HL-60/S4 (cell line): ENCODE results near the gene MYBPC3.

ENCODE experiments used
- in situ Hi-C: fragments of 300-500 bp; cut with MboI; formaldehyde crosslinking; loops from 2 replicates; pipeline ENCODE4 v1.14.3; 2022; ENCODE audit warnings: low sequenced_read_pairs

MYBPC3 gene

DNA sequence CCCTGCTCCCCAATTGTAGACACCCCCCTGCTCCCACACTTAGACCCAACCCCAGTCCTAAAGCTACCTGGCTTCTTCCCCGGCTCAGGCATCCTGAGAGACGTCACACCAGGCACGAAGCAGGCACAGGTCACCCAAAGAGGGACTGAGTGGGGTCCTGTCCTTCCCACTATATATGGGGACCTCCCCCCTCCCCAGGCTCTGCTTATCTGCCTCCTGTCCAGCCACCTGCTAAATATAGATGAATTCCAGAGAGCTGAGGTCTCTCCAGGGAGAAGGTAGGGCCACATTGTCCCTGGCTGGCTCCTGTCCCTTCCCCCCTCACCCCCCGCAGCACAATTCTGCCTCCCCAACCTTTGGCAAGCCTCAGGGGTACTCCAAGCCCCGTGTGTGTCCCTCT is at the start of gene MYBPC3:
Gene MYBPC3, minus strand, starts transcription at position 147 of the 400 bp plus-strand sequence. Its CDS starts 55 bp downstream, at position 92.
- in situ Hi-C loops, result no loop called here

DNA sequence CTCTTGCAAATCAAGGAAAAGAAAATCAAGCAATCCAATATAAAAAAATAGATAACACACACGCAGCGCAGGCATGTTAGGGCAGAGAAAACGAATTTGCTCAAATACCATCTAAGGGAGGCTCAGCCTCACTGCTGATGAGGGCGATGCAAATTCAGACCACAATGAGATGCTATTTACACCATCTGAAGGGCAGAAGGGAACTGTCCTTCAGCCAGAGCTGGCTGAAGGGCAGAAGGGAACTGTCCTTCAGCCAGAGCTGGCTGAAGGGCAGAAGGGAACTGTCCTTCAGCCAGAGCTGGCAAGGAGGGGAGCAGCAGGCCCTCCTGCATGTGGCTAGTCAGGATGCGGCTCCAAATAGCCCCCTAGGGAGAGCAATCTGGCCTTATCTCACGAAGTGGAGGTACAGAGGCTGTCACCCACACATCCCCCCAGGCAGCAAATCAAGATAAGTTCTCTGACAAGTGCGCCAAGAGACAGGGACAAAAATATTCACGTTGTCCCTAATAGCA is 48.3 kb upstream of the MYBPC3 start:
- in situ Hi-C loops, result no loop called here

DNA sequence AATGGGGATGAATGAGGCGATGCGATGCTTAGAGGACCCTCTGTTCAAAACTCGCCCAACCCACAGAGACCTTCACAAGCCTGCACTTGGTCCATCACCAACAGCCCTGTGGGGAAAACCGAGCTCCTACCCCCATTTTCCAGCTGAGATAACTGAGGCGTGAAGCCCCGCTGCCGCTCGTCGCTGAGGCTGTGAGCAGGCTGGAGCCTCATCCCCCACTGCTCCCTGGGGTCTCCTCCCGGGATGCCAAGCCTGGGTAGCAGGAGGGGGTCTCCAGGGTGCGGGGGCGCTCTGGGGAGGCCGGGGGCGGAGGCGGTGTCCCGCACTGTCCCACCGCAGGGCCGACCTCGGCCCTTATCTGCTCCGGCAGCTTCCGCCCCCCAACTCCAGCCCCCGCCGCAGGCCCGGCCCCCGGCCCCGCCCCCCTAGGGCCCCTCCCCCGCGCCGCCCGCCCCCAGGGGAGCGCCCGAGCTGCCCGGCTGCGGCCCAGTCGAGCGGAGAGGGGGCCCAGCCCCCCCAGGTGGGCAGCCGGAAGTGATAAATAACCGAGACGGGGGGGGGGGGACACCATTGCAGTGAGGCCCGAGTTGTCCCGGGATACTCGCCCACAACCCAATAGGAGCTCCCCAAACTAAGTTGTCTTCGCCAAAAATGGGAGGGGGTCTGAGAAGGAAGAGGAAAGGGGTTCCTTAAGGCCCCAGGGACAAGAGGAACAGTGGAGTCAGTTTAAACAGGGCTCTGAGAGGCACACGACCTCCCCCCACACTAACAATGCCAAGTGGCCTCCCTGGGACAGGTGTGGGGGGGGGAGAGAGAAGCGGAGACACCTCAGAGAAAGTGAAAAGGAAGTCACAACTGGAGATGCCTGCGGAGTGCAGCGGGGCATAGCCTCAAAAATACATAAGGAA is 47.6 kb upstream of the MYBPC3 start:
- in situ Hi-C loops, result no loop called here

DNA sequence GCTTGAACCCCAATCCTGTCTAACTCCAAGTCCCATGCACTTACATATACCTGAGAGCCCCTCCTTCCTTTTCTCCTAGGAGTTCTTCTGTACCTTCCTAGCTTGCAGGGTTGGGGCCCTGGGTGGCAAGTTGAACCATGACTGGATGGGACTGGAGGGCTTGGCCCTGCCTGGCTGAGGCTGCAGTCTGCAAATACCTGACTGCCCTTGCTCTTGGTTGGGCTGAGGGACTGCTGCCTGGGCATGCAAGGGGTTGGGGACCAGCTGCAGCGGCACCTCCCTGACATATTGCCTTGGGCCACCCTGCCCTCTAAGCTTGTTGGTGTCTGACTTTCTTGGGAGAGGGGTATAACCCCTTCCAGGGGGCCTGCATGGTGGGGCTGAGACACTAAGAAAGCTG is 46.0 kb upstream of the MYBPC3 start:
- in situ Hi-C loops, result no loop called here

DNA sequence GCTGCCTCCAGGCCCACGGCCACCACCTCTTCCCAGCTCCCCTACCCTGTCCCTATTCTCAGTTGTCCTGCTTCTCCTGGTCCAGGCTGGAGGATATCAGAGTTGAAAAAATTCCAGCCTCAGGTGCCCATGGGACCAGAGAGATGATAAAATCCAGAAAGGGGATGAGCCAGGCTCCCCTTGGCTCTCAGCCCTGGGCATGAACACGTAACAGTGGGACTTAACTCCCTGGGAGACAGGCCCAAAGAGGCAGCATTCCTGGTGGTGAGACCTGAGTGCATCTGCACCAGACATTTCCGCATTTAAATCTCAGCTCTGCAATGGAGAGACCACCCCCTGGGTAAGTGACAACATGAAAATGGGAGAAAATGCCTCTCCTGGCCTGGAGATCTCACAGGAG is 45.5 kb upstream of the MYBPC3 start:
- in situ Hi-C loops, result no loop called here

DNA sequence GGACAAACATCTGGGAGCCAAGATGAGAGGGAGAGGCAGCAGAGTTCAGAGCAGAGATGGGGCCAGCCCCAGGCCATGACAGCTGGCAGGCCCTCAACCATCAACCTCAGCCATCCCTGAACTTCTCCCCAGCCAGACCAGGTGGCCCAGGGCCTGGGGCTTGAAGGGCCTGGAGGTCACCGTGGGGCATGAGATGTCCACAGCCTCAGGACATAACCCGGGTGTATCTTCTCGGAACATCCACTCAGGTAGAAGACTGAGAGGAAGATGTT is 43.5 kb upstream of the MYBPC3 start:
- in situ Hi-C loops, result no loop called here

DNA sequence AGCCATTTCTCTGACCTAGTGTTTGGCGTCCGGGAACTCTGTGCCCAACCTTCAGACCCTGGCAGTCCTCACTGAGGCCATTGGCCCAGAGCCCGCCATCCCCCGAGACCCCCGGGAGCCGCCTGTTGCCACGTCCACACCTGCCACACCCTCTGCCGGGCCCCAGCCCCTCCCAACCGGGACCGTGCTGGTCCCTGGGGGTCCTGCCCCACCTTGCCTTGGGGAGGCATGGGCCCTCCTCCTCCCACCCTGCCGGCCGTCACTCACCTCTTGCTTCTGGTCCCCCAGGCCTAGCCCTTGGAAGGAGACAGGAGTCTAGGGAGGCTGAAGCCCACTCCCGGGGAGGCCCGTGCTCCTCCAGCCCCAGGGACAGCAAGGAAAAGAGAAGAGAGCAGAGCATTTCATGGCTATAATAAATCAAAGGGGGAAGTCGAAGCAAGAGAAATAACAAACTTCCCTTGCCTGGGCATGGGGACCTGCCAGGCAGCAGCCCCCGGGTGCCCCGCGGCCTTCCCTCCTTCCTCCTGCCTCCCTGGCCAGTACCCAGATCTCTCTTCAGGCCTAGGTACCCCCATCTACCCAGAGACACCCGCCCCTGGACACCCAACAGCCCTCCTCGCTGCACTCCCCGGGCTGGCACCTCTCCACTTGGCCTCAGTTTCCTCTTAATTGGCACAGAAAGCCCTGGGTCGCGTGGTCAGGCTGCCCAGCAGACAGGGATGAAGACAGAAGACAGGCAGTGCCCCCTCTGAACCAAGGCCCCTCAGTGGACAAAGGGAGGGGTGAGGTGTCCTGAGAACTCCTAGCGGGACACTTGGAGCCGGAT is 42.9 kb upstream of the MYBPC3 start:
- in situ Hi-C loops, result no loop called here

DNA sequence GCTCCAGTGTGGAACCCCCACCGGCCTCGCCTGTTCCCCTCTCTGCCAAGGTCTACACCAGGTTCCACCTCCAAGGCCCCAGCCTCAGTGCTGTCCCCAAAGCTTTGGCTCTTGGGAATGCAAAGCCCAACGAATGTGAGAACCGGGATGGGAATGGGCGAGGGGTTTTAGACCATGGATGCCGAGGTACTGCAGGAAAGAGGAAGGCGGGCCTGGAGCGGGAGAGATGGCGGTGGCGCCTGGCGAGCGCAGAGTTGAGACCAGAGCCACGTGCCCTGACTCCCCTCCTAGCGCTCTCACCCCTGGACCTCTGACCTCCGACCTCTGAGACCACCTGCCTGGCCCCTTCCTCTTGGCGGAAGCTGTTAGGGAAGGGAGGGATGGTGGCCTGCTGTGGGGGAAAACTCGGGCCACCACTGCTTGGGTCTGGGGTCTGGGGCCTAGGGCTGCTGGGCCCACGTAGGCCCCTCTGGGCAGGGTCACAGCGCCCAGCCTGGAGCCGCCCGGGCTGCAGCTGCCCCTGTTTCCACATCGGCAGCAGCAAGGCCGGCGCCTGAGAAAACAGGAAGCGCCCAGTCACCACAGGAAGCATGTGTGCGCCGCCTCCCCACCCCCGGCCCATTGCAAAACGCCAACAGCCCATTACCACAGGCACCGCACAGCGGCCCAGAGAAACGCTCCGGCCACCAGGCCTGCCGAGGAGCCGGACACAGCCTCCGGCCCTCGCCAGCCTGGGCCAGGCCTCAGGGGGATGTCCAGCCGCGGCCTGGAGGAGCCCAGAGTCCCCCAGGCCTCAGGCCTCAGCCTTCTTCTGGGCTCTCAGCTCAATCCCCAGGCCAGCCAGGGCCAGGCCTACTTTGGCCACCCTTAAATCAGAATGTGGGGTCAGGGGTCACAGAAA is 42.1 kb upstream of the MYBPC3 start:
- in situ Hi-C loops, result no loop called here

DNA sequence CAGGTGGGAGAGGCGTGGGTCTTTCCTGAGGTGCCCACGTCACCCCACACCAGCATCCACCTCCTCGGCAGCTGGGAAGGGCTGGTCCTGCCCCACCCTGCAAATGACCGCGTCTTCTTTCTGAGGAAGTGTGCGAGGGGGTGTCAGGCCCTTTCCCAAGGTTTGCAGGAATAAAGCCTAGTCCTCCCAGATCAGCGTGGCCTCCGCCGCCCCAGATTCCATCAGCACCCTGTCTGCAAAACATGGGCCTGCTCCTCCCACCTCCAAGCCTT is 41.5 kb upstream of the MYBPC3 start:
- in situ Hi-C loops, result no loop called here

DNA sequence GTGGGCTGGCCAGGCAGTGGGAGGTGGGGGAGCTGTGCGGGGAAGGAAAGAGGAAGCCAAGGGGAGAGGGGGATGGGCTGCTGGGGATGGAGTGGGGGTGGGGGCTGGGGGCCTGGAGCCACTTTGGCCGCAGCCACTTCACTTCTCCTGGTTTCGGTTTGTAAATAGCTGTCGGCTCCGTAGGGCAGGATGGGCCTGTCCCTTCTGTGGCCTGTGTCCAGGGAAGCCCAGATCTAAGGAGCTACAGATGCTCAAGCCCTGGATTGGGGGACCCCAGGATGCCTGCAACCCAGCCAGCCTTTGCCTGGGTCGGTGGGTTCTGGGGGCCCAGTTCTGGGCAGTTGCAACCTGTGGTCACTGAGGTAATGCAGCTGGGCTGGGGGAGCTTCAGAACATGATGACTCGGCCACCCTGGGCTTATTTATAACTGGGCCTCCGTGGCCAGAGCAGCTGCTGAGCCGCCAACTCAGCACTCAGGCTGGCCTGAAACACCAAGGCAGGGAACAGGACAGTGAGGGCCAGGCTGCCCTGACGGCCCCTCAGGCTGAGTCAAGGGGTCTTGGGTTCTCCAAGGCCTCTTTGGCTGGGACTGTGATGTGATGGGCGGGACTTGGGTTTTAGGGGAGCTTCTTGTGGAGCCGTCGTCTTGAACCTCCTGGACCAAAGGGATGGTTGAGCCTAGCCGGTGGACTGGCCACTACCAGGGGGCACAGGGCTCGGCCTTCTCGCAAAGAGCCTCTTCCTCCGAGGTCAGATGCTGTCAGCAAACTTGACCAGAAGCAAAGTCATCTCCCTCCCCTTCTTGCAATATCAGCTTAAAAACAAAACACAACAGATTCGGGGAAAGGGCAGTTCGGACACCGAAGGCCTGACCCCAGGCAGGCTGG is 40.9 kb upstream of the MYBPC3 start:
- in situ Hi-C loops, result no loop called here

DNA sequence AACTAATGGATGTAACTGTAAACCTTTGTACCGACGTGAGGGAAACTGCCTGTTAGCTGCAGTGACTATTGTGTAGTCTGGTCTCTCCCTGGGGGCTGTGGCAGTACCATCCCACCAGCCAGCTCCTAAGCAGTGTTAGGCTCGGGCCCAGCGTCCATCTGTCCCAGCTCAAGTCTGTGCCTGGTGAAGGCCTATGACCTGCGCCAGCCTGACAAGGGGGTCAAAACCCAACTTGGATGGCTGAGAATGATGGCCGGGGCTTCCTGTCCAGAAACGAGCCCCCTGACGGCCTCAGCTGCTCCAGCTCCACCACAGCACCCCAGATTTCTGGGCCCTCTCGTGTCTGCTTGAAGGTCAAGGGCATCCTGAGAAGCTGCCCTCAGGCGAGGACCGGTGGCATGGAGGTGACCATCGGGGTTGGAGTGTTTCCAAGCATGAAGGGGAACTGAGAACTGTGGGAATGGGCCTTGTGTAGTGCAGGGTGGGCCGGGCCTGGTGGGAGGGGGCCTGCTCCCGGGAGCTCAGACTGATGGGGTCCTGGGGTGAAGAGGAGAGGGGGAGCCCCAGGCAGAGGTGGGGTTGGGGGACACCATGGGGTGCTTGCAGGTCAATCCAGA is 40.2 kb upstream of the MYBPC3 start:
- in situ Hi-C loops, result no loop called here

DNA sequence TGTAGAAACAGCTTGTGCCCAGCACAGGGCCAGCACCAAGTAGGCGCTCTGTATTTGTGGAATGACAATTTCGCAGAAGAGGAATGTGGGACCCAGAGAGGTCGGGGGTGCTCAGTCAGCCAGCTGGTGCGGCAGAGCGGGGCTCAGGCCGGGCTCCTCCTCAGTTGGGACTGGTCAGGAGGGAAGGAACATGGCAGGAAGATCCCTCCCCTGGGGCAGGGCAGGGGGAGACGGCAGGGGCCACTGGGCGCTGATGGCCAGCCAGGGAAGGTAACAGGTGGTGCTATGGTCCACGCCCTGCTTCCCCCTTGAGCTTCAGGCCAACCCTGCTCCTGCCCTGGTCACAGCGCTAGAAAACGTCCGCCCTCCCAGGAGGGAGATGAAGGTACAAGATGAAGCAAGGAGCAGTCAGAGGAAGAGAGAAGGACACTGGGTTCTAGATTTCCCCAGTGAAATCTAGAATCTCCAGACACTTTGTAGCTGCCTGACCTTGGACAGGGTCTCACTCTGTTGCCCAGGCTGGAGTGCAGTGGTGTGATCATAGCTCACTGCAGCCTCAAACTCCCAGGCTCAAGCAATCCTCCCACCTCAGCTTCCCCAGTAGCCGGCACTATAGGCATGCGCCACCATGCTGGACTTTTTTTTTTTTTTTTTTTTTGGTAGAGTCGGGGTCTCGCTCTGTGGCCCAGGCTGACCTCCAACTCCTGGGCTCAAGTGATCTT is 39.4 kb upstream of the MYBPC3 start:
- in situ Hi-C loops, result no loop called here

DNA sequence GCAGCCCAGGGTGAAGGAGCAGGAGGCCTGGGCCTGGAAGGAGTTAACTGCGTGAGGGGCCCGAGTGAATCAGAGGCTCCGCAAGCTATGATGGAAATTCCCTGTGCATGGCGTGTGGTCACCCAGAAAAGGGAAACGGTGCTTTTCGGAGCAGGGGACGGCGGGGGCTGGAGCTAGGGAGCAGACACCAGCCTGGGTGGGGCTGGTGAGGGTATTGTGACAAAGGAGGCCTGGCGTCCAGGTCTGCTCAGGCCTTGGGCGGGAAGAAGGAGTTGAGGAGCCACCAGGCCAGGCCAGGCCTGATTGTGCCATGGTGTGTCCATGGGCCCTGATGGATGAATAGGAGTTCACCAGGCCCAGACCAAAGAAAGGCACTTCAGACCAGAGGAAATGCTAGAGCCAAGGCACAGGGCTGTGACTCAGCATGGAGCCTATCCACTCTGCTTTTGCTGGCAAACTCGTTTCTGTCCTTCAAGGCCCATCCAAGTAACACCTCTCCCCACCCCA is 38.6 kb upstream of the MYBPC3 start:
- in situ Hi-C loops, result no loop called here

DNA sequence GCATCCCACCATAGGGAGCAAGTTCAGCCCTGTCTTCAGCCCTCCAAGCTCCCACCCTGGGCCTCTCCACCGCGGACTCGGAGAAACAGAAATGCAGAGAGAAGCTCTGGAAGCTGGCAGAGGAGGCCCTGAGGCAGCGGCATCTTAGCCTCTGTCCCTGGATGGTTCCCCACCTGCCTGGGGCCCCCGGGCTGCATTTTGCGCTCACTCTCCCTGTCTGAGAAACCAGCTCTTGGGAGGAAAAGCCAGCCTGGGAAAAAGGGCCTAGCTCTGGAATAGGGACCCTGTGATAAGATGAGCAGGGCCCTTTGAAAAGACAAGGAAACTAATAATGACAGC is 37.9 kb upstream of the MYBPC3 start:
- in situ Hi-C loops, result no loop called here

DNA sequence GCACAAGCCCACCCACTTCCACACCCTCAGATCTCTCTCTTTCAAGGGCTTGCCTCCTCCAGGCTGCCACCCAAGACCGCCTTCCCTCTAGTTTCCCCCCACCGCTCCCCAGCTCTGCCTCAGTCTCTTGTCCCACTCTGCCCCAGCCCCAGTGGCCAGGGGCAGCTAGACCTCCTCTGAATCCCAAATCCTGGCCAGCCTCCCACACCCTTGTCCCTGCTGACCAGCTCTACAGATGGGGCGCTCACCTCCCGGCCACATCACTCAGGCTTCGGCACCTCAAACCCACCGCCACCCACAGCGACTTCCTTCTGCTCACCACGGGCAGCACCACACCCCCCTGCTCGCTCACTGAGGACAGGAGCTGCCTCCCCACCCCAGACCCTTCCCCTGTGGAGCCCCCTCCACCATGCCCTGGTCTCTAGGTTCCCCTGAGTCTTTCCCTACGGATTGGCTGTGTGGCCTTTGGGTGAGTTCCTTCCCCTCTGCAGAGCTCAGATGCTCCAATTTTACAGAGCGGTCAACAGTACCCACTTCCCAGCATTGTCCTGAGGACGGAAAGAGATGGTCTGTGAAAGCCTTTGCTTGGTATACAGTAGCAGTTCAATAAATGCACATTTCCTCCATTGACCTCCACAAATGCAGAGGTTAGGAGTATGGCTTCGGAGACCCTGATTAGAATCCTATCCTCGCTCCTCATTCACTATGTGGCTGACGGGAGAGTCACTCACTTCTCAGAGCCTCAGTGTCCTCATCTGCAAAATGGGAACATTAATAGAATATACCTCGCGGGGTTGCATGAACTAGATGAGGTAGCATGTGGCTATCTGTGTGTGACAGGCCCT is 37.3 kb upstream of the MYBPC3 start:
- in situ Hi-C loops, result no loop called here

DNA sequence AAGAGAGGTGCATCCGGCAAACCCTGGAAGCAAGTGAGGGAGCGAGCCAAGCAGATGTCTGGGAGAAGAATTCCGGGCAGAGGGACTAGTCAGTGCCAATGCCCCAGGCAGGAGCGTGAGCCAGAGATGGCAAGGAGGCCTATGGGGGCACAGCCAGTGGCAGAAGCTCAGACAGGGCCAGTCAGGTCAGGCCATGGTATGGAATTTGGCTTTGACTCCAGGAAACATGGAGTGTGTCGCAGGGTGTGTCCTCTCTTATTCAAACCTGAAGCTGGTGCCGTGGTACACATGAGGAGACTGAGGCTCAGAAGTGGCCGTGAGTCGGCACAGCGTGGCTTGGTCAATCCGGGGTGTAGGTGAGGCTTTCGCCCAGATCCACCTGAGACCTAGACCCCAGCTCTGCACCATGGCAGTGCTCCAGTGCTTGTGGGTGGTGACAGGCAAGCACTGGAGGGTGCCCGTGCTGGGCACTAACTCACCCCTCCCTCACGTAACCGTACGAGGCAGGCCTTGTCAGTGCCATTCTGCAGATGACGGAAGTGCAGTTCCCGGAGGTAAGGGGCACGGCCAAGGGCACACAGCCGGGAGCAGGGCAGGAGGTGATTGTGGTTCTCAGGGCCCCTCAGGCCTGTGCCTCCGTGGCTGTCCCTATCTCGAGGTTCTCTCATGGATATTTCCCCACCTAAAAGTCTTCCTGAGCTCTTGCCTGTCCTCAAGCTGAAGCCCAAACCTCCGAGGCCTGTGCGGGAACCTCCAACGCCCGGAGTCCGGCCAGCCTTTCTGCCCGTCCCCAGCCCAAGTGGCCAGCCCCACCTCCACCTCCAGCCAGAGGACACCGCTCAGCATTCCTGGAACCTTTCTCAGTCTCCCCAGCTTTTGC is 36.4 kb upstream of the MYBPC3 start:
- in situ Hi-C loops, result no loop called here
